GM18858 (cell line): ENCODE results near the gene SEL1L3.

Experiments used
- ATAC-seq: cut with Tn5 transposase; IDR thresholded peaks from one replicate; pipeline ENCODE4 v1.9.1; 2021; ENCODE audit not compliant: unreplicated experiment

SEL1L3 gene

DNA sequence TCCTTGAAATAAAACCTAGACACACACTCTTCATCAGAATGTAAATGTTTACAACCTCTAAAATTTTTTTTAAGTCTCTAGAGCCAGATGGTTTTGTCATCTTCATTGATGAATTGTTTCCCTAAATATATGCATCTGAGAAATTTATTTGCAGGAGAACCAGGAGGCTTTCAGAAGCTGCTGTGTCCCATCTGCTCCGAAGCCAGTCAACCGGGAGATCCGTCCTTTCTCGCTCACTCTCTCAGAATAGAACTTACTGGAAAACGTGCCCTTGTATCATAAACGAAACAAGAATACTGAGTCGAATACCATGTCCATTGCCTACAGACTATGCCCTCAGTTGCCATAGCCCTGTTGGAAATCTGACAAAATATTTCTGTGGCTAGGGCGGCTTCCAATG is 103.7 kb downstream of the SEL1L3 start:
- ATAC-seq = no peak

DNA sequence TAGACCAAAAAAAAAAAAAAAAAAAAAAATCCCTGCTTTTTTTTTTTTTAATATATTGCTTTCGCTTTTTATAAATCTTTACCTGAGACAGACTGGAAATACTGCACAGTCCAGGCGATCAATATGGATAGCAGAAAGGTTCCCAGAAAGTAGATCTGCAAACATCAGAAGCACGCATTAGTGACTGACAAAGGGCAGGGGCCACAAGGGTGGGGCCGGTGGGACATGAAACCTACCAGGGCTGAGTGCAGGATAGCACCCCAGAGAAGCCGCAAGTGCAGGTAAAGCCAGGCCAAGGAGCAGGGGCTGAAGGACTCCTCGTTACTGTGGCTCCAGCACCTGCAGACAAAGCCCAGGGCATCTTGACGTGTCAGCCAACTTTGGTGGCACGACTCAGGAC is 105.3 kb downstream of the SEL1L3 start:
- ATAC-seq = no peak

DNA sequence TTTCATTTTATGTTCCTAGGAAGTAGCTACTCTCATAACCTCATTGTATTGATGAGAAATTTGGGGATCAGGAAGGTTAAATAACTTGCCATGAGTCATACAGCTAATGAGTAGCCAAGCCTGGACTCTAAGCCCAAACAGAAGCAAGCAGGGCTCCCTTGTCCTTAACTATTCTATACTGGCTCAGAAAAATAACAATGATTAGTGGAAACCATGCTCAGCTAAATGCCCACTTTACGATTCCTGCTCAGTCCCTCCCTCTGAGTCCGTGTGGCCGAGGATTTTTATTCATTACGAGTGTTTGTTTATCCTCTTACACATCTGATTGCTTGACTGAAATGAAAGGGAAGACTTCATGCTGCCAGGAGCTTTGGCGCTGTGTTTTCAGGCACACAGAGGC is 106.3 kb downstream of the SEL1L3 start:
- no peak for ATAC-seq

DNA sequence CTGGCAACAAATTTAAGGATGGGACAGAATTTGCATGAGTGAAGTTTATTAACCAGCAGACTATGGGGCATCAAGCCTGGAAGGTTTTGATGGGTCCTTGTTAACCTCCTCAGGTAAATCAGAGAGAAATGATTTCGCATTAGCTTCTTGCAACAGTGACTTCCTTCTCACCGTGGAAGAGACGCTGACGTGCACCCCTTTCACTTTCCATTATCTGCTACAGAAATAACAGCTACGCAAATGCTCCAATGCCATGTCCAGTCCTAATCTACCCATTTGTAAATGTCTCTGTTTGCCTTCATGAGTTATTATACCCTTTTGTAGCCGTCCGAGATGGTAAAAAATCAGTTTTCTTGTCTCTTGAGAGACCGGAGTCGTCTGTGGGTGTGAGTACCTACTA is 106.9 kb downstream of the SEL1L3 start:
- ATAC-seq = no peak

DNA sequence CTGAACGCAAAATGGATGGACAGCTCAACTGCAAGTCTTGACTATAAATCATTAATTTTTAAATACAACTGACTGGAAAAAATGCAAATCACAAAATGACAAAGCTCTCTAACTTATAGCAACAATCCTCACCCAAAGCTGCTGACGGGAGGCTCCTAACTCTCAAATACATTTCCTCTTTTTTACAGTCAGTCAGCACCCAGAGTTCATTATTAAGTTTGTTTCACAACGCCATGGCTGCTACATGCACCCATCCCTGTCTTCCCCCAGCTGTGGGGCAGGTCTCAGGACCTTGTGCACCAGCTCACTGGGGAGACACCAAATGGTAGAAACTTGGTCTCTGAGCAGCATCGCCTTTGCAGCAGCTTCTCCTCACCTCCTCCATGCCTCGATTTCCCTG is 109.5 kb downstream of the SEL1L3 start:
- no peak for ATAC-seq

DNA sequence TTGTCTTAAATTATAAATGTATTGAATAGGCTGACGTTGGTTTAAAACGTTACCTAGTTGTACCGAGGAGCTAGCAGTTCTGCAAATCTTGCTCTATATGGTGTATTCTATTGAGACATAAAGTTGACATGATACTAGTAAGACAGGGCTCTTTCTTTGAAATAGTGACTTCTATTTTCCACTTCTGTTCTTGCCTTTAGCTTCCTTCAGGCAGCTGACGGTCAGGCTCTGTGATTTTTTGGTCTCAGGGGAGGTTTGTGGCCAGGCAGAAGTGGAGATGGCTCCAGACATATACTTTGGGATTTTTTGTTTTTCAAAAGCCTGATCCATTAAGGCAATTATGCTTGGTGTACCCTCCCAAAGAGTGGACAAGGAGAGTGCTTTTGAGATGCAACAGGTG is 111.9 kb downstream of the SEL1L3 start:
- no peak for ATAC-seq

DNA sequence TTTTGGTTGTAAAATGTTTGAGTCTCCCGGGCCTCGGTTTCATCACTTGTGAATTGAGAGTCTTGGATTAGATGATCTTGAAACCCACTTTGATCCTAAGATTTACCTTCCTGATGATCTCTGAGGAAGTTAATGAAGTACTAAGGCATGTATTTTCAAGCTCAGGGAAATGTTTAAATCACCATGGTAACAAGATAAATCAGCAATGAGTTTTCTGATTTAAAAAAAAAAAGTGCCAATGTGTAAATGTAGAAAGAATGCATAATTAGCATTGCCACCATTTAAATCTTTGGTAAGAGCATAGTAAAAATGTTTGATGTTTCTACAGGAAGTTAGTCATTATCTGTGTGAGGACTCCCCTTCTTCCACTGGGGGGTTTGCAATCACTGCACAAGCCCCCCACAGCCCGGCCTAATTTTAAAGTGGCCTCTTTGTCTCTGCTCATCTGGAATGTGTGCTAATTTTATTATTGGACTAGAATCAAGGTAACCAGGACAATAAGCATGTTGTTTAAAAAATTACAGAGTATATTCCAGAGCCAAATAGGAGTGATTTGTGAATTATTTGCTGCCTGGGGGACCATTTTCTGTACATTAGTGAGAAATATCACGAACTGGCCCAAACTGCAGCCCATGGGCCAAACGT is 113.5 kb downstream of the SEL1L3 start:
- ATAC-seq = no peak

DNA sequence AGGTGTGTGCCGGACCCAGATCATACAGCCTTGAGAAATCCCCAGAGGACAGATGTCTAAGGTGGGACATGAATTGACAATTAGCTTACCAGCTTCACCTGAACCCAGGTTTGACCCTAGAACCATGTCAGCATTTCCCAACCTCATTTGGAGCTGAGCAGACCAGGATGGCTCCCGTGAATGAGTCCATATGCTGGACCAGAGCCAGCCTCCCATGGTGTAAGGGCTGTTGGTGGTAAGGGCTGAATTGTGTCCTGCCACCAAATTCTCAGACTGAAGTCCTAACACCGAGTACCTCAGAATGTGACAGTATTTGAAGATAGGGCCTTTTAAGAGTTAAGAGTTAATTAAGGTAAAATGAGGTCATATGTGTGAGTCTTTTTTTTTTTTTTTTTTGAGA is 118.8 kb downstream of the SEL1L3 start:
- ATAC-seq = no peak

DNA sequence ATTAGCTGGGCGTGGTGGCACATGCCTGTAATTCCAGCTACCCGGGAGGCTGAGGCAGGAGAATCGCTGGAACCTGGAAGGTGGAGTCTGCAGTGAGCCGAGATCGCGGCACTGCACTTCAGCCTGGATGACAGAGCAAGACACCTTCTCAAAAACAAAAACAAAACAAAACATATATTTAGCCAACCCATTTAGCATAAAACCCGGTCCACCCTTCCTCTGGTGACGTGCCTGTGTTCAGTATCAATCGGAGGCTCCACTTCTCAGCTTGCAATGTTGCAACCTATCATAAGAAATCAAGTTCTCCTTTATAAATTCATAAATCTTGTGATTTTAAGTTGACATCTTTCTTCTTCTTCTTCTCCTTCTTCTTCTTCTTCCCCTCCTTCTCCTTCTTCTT is 133.2 kb downstream of the SEL1L3 start:
- ATAC-seq = no peak

DNA sequence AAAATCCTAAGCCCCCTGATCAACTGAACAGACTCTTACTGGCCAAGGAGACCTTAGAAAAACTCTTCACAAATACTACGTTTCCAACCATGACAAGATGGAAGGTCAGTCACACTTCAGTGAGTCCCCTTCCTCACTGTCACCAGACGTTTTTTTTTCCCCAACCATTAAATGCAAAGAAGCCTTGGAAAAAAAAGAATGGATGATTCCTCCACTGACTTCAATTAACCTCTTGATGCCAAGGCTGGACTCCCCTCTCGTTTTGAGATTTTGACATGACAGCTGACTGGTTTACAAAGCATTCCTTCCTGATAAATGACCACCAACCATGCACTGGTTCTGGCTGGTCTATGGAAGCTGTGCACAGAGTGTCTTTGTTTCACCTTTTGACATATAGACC is 133.9 kb downstream of the SEL1L3 start:
- ATAC-seq = no peak

DNA sequence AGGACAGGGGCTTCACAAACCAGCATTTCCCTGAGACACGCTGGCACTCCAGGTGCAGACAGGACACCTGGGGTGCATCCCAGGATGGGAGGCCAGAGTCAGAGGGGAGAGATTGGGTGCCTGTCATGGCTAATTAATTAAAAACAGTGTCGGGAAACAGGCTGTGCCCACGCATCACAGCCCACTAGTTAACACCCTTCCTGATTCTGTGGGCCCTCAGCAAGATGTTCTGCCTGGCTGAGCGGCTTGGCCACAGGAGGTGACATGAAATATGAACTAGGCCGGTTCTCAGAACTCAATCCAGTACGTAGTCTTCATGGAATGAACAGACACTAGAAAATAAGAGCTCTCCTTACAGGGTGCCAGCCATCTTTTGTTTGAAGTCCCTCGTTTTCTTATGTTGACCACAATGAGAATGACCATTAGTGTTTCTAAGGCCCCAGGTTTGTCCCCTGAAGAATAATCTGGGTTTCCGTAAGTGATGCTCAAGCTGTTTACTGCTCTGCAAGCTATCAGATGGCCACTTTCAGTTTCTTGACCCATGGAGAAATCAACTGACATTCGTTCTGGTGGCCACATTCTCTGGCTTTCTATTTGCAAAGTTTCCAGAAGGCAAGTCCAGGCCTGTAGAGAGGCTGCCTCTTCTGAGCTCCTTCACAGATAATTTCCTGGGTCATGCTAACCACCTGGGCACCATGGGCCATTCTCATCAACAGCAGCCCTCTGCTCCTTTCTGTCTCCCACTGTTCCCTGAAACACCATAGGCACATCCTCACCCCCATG is 134.9 kb downstream of the SEL1L3 start:
- ATAC-seq = no peak

DNA sequence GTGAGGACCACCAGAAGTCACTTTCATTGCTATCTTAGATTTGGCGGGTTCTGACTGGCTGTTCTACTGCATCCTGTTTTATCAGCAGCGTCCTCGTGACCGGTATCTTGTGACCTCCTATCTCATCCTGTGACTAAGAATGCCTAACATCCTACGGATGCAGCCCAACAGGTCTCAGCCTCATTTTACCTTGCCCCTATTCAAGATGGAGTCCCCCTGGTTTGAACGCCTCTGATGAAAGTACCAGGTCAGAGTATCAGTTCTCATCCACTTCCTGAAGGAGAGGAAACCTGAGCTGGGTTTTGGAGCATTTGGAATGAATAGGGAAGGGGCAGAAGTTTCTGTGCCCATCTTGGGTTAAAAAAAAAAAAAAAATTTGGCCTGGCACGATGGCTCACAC is 136.9 kb downstream of the SEL1L3 start:
- no peak for ATAC-seq

DNA sequence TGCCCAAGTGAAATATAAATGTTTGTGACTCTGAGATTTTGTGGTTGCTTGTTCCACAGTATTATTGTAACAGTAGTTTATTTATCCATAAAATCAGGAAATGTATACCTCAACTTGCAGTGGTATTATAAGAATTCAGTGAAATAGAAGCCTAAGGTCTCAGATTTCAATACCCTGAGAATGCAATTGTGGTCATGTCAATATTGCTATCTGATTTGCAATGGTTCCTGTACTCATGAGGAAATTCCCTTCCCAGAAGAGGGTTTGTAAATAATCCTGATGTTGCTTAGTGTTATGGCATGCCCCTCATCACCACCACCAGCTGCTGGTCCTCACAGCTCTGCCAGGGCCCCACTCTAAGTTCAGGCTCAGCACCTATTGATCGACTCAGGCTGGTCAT is 139.4 kb downstream of the SEL1L3 start:
- no peak for ATAC-seq

DNA sequence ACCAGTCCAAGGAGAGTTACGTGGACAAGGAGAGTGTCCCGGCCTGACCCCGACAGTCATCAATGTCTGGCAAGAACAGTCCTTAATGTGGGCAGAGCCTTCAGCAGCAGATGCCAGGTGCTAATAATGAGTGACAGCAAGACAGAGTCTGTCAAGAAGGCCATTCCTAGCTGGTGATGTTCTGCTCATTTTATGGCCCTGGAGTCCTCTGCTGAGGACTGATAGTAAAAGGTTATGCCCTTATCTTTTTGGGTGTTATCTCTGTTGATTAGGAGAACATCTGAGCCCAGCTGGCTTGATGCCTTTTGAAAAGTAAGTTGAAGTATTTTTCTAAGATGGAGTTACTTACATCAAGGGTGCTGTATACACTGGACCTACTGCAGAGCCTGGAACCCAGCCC is 139.8 kb downstream of the SEL1L3 start:
- no peak for ATAC-seq

DNA sequence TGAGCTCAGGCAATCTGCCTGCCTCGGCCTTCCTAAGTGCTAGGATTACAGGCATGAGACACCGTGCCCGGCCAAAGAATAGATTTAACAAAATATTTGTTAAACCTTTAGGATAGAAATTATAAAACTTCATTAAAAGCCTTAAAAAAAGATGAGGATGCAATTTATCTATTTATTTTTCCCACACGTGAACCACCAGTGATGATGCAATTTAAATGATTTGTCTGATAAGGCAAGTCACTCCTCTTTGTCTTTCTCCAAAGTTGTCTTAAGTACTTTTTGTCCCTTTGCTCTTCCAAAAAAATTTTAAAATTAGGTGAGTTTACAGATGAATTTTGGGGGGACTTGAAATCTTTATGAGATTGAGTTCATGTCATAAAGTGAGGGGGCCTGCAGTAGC is 149.0 kb downstream of the SEL1L3 start:
- no peak for ATAC-seq

DNA sequence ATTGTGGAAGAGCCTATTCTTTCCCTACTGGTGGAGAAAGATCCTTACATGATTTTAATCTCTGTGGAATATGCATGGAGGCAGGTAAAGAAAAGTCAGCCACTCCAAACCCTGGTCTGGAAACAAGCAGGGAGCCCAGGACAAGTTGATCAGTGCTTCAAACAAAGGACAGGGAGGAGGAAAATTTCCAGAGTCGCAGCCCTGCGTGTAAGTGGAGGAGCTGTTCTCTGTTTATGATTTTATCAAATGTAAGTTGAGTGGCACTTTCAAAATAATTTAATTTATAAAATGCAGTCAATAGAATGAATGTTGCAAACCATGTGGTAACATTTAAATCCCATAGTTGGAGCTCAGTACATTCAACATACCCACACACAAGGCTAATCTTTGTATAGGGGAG is 150.2 kb downstream of the SEL1L3 start:
- no peak for ATAC-seq

DNA sequence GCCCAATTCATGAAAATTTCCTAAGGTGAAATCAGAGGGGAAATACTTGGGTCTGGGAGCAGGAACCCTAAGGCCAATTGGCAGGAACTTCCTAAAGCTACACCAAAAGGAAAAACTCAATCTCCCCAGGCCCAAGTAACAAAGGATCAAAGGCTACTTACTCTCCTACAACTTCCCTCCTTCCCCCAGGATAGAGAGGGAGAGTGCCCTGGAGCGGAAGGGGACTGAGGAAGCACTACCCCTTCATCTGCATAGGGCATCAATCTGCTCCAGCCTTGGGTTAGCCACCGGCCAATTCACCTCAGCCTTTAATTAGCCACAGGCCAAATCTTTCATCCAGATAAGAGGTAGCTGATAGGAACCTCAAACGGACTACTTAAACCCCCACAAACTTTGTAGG is 152.2 kb downstream of the SEL1L3 start:
- ATAC-seq = no peak

DNA sequence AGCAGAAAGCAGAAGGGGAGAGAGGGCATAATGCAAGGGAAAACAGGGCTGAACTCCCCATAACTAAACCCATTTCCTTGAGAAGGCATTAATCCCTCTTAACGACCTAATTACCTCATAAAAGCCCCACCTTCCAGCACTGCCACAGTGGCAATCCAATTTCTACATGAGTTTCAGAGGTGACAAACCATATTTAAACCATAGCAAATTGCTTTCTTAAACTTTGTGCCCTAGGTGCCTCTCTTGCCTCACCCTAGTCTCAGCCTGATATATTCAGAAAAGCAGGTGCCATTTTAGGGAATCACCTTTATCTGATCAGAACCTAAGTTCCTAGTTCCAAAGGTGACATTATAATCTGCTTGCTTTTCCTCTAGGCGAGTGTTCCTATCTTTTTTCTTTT is 158.3 kb downstream of the SEL1L3 start:
- no peak for ATAC-seq

DNA sequence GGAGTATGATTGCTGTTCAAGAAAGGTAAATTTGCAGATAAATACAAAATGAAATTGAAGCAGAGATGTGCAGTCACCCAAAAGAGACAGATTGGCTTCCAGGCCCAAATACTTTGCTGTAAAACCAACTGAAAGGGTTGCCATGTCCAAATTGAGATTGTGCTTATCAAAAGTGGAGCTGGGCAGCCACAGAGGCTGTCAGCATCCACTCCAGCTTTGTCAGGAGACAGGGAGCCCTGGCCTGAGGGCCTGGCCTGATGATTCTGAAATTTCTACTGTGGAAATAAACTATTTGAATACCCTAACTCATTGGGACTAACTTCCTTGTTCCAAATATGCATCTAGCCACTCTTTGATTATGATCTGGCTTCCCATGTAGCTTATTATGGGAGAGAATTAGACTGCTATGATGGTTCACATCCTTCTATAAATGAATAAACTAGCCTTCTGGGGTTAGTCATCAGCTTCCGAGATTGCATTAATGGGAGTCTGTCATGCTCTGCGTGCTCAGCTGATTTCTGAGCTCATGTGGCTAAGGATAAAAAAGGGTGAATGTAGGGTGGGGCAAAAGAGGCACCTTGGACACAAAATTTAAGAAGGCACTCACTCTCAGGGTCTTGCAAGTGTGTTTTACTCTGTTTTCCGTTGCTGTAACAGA is 158.9 kb downstream of the SEL1L3 start:
- no peak for ATAC-seq

DNA sequence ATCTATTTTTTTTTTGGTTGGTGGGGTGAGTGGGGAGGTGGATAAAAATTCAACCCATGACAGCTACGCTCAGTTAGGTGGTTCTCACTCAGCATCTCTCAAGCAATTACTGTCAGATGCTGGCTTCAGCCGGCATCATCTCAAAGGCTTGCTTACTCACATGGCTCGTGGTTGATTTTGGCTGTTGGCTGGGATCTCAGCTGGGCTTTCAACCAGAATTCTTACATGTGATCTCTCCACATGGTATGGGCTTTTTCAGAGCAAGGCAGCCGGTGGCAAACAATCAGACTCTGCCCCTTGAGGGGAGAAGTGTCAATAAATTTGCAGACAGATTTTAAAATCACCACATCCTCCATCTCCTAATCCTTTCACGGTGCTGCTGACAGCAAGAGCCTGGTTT is 159.9 kb downstream of the SEL1L3 start:
- no peak for ATAC-seq

DNA sequence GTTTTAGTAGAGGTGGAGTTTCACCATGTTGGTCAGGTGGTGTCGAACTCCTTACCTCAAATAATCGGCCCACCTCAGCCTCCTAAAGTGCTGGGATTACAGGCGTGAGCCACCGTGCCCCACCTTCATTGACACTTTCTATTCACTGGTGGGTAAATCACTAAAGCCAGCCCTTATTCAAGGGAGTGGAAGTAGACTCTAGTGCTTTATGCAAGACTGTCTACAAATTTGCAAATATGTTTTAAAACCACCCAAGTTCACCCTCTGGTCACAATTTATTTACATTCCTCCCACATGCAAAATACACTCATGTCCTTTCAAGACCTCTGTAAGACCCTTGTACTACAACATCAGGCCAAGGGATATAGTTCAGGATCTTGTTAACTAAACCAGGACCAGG is 162.1 kb downstream of the SEL1L3 start:
- no peak for ATAC-seq

DNA sequence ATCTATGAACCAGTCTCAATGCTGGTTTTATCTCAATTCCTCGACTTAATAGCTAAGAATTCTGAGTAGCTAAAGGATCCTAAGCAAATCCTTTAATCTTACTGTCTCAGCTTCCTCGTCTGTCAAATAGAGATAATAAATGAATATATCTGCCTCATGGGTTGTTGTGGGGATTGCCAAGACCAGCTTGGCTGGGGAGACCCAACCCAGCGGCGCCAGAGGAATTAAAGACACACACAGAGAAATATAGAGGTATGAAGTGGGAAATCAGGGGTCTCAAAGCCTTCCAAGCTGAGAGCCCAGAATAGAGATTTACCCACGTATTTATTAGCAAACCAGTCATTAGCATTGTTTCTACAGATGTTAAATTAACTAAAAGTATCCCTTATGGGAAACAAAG is 165.3 kb downstream of the SEL1L3 start:
- ATAC-seq = no peak
